CD4-positive, alpha-beta T cell treated with Interleukin-17A for 1 hour (primary cell): ENCODE results near the gene MED9.
"Not testable (repeated sequence)": the region's sequence is repeated elsewhere in the genome, so short reads cannot be mapped to it uniquely, and the experiment has no call there.

Source experiments
- DNase-seq: peaks from one replicate; pipeline ENCODE4 v3.0.0-alpha.2; 2020

MED9 gene

GRCh38 chr17:17476865-17477467 is at the start of gene MED9:
Gene MED9, plus strand, starts transcription at chr17:17477000. Its CDS starts 42 bp downstream, at chr17:17477042.
- DNase-seq = peak; percentile 94

- DNase-seq = no peak
Observed at GRCh38 chr17:17429222-17429621, 47.6 kb upstream of the MED9 start.

- not testable (repeated sequence) for DNase-seq
Observed at GRCh38 chr17:17430924-17431323, 45.9 kb upstream of the MED9 start.

- no peak for DNase-seq
Observed at GRCh38 chr17:17431605-17432004, 45.2 kb upstream of the MED9 start.

- DNase-seq = no peak
Observed at GRCh38 chr17:17433000-17433703, 43.6 kb upstream of the MED9 start.

- no peak for DNase-seq
Observed at GRCh38 chr17:17434477-17434876, 42.3 kb upstream of the MED9 start.

- no peak for DNase-seq
Observed at GRCh38 chr17:17435323-17435722, 41.5 kb upstream of the MED9 start.

GRCh38 chr17:17437461-17437860 is 39.3 kb upstream of the MED9 start:
- DNase-seq = no peak

GRCh38 chr17:17437893-17438292 is 38.9 kb upstream of the MED9 start:
- DNase-seq = no peak

- peak; percentile 79 for DNase-seq
Observed at GRCh38 chr17:17440010-17440843, 36.6 kb upstream of the MED9 start.

- no peak for DNase-seq
Observed at GRCh38 chr17:17440938-17441675, 35.7 kb upstream of the MED9 start.

GRCh38 chr17:17443173-17443572 is 33.6 kb upstream of the MED9 start:
- DNase-seq = no peak

GRCh38 chr17:17445296-17445924 is 31.4 kb upstream of the MED9 start:
- DNase-seq = no peak

GRCh38 chr17:17445925-17446665 is 30.7 kb upstream of the MED9 start:
- no peak for DNase-seq

GRCh38 chr17:17446666-17447155 is 30.1 kb upstream of the MED9 start:
- DNase-seq = no peak

GRCh38 chr17:17447264-17447663 is 29.5 kb upstream of the MED9 start:
- no peak for DNase-seq

GRCh38 chr17:17448076-17448475 is 28.7 kb upstream of the MED9 start:
- no peak for DNase-seq

- no peak for DNase-seq
Observed at GRCh38 chr17:17448723-17449122, 28.1 kb upstream of the MED9 start.

- DNase-seq = no peak
Observed at GRCh38 chr17:17453088-17453487, 23.7 kb upstream of the MED9 start.

GRCh38 chr17:17454276-17454675 is 22.5 kb upstream of the MED9 start:
- no peak for DNase-seq

GRCh38 chr17:17454700-17455099 is 22.1 kb upstream of the MED9 start:
- DNase-seq = not testable (repeated sequence)

- no peak for DNase-seq
Observed at GRCh38 chr17:17455173-17455572, 21.6 kb upstream of the MED9 start.
